ENCODE data around the gene LY6G6F.

Gene LY6G6F

GRCh38 chr6:31706599-31706998 is at the start of gene LY6G6F:
Gene LY6G6F, plus strand, starts transcription at chr6:31706866. Its CDS starts 41 bp downstream, at chr6:31706907.
- DNase-seq: no peak

- DNase-seq: no peak
Measured at GRCh38 chr6:31657406-31658157, 49.1 kb upstream of the LY6G6F start.

GRCh38 chr6:31658158-31658688 is 48.4 kb upstream of the LY6G6F start:
- no peak for DNase-seq

- no peak for DNase-seq
Measured at GRCh38 chr6:31658983-31659648, 47.5 kb upstream of the LY6G6F start.

GRCh38 chr6:31659649-31660380 is 46.9 kb upstream of the LY6G6F start:
- DNase-seq: no peak

- peak; percentile 55 to 82 for DNase-seq
Measured at GRCh38 chr6:31660381-31661261, 46.0 kb upstream of the LY6G6F start, which contains the start of gene C6orf47. Gene C6orf47, minus strand, starts transcription at chr6:31660778. Its CDS starts 831 bp downstream, at chr6:31659947.

- DNase-seq: no peak
Measured at GRCh38 chr6:31661262-31662123, 45.2 kb upstream of the LY6G6F start.

- no peak for DNase-seq
Measured at GRCh38 chr6:31662124-31662723, 44.4 kb upstream of the LY6G6F start.

- DNase-seq: no peak
Measured at GRCh38 chr6:31663126-31663960, 43.3 kb upstream of the LY6G6F start.

GRCh38 chr6:31663961-31664789 is 42.5 kb upstream of the LY6G6F start:
- DNase-seq: no peak

- peak; percentile 88 to 94 for DNase-seq
Measured at GRCh38 chr6:31664790-31665500, 41.7 kb upstream of the LY6G6F start, which contains the start of gene GPANK1. Gene GPANK1, minus strand, starts transcription at chr6:31664997. Its CDS starts 519 bp downstream, at chr6:31664478.

GRCh38 chr6:31665501-31666336 is 40.9 kb upstream of the LY6G6F start, which contains the start of gene CSNK2B:
Gene CSNK2B, plus strand, starts transcription at chr6:31666080. Its CDS starts 752 bp downstream, at chr6:31666832.
- DNase-seq: peak; percentile 94 to 96

- no peak for DNase-seq
Measured at GRCh38 chr6:31666337-31666965, 40.2 kb upstream of the LY6G6F start.

GRCh38 chr6:31669676-31670075 is 37.0 kb upstream of the LY6G6F start, which contains the start of gene LY6G5B:
Gene LY6G5B, plus strand, starts transcription at chr6:31669976. Its CDS starts 975 bp downstream, at chr6:31670951.
- no peak for DNase-seq

- no peak for DNase-seq
Measured at GRCh38 chr6:31676322-31676903, 30.3 kb upstream of the LY6G6F start.

- no peak for DNase-seq
Measured at GRCh38 chr6:31676904-31677303, 29.8 kb upstream of the LY6G6F start.
